ENCODE measurements around the gene TM9SF4. TPM values are rescaled to one million over a fixed set of nuclear protein-coding genes. Genes with fewer than 3 reads are reported as not detected.
"Not testable (repeated sequence)": the region's sequence is repeated elsewhere in the genome, so short reads cannot be mapped to it uniquely, and the experiment has no call there.

The TM9SF4 gene
- total RNA-seq, 1 experiment from 2014 or later, result 36.9 TPM

DNA sequence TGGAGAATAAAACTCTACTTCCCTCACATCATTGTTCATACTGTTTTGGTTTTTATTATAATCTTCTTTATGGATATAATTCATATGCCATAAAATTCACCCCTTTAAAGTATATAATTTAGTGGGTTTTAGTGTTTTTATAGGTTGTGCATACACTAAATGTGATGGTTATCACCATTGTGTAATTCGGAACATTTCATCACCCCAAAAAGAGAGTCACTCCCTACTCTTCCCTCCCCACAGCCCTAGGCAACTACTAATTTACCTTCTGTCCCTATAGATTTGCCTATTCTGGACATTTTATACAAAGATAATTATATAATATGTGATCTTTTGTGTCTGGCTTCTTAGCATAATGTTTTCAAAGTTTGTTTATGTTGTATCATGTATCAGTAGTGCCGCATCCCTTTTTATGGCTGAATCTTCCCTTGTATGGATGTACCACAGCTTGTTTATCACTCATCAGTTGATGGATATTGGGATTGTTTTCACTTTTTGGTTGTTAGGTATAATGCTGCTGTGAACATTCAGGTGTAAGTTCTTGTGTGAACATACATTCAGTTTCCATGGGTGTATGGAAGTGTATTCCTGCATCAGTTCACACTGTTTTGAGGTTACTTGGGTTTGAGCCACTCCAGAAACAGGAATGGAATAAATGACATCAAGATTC is 4.2 kb downstream of the TM9SF4 start:
- no peak overlapping the region for H3K4me3 ChIP-seq (ENCODE audit: insufficient read depth, low read depth, low read length)
- no peak for DNase-seq
- H3K36me3 ChIP-seq (replicated peaks; ENCODE audit: control insufficient read depth, insufficient read depth, low read length), result peaks cover 3% of the 10 kb centered on the region
- H3K27me3 ChIP-seq (ENCODE audit: control insufficient read depth, insufficient read depth, low read length), result no peaks in the 10 kb centered on the region

DNA sequence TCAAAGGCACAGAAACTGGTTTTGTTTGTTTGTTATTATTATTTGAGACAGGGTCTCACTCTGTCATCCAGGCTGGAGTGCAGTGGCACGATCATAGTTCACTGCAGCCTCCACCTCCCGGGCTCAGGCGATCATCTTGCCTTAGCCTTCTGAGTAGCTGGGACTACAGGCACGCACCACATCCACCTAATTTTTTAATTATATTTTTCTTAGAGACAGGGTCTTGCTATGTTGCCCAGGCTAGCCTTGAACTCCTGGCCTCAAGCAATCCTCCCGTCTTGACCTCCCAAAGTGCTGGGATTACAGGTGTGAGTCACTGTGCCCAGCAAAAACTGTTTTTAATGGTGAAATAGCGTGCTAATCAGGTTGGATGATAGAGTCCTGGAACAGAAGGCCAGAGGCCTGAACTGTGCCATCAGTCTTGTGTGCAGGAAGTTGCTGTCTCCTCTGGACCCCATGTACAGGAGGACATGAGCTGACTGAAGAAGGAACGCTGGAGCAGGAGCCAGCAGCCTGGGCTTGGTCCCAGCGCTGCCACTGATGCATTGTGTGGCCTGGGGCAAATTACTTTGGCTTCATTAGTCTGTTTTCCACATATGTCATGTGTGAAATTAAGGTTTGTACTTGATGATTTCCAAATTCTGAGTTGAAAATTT is 4.9 kb downstream of the TM9SF4 start:
- no peaks in the 10 kb centered on the region for H3K27me3 ChIP-seq (ENCODE audit: control insufficient read depth, insufficient read depth, low read length)
- DNase-seq, result no peak
- no peak overlapping the region for H3K4me3 ChIP-seq (ENCODE audit: insufficient read depth, low read depth, low read length)
- H3K36me3 ChIP-seq (replicated peaks; ENCODE audit: control insufficient read depth, insufficient read depth, low read length), result peaks cover 3% of the 10 kb centered on the region

DNA sequence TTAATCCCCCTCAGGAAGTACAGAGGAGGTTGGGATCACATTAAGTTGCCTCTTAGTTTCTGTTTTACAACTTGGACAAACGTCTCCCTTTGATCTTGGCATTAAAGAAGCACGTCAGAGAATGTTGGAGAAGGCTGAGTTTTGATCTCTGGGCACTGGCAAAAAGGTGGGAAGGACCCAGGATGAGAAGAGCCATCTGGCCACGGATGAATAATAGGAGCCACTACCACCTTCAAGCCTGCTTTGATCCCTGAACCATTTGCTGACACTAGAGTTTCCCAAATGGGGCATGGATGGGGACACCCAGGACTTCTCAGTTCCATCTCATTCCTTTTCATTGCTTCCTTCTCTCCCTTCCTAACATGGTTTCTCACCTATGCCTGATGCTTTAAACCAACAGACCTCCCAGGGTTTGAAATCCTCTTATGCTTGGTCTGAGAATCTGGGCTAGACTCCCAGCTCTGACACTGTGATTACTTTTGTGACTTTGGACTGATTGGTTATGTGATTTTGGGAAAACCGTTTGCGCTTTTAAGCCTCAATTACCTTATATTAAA is 5.8 kb downstream of the TM9SF4 start:
- DNase-seq, result no peak
- Histone ChIP-seq H3K27me3 (ENCODE audit: control insufficient read depth, insufficient read depth, low read length) (no peaks in the 10 kb centered on the region), H3K4me3 (ENCODE audit: insufficient read depth, low read depth, low read length) (no peak overlapping the region), H3K36me3 (replicated peaks; ENCODE audit: control insufficient read depth, insufficient read depth, low read length) (peaks cover 3% of the 10 kb centered on the region)

DNA sequence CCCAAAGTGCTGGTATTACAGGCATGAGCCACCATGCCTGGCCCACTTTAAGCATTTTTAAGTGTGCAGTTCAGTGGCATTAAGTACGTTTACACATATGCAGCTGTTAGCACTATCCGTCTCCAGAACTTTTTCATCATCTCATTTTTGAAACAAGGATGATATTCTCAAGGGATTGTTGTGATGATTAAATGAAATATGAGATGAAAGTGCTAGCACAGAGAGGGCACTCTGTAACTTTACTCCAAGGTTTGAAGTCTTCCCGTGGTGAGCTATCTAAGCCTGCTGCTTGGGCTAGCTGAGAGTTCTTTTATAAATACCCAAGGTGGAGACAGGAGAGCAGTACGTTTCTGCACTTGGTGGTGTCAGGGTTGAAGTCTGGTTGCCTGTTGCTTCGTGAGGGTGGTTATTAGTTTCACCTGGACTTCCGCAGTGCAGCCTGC is 6.6 kb downstream of the TM9SF4 start:
- DNase-seq, result no peak
- H3K4me3 ChIP-seq (ENCODE audit: insufficient read depth, low read depth, low read length), result no peak overlapping the region
- H3K36me3 ChIP-seq (replicated peaks; ENCODE audit: control insufficient read depth, insufficient read depth, low read length), result peaks cover 3% of the 10 kb centered on the region
- H3K27me3 ChIP-seq (ENCODE audit: control insufficient read depth, insufficient read depth, low read length), result no peaks in the 10 kb centered on the region

DNA sequence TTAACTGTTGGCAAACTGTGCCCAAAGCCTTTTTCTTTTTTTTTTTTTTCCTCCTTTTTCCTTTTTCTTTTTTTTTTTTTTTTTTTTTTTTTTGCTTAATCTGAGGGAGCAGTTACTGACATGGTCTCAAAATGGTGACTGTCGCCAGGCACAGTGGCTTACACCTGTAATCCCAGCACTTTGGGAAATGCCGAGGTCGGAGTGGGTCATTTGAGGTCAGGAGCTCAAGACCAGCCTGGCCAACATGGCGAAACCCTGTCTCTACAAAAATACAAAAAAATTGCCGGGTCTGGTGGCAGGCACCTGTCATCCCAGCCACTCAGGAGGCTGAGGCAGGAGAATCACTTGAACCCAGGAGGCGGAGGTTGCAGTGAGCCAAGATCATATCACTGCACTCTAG is 7.3 kb downstream of the TM9SF4 start:
- H3K4me3 ChIP-seq (ENCODE audit: insufficient read depth, low read depth, low read length); H3K36me3 ChIP-seq (replicated peaks; ENCODE audit: control insufficient read depth, insufficient read depth, low read length); H3K27me3 ChIP-seq (ENCODE audit: control insufficient read depth, insufficient read depth, low read length); DNase-seq: not testable (repeated sequence)

DNA sequence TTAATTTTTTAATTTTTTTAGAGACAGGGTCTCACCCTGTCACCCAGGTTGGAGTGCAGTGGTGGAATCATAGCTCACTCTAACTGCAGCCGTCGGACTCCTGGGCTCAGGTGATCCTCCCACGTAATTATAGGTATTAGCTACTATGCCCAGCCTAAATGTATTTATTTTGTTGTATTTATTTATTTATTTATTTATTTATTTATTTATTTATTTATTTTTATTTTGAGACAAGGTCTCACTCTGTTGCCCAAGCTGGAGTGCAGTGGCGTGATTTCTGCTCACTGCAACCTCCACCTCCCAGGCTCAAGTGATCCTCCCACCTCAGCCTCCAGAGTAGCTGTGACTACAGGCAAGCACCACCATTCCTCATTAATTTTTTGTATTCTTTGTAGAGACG is 8.9 kb downstream of the TM9SF4 start:
- not testable (repeated sequence) for DNase-seq; H3K4me3 ChIP-seq (ENCODE audit: insufficient read depth, low read depth, low read length); H3K27me3 ChIP-seq (ENCODE audit: control insufficient read depth, insufficient read depth, low read length); H3K36me3 ChIP-seq (replicated peaks; ENCODE audit: control insufficient read depth, insufficient read depth, low read length)

DNA sequence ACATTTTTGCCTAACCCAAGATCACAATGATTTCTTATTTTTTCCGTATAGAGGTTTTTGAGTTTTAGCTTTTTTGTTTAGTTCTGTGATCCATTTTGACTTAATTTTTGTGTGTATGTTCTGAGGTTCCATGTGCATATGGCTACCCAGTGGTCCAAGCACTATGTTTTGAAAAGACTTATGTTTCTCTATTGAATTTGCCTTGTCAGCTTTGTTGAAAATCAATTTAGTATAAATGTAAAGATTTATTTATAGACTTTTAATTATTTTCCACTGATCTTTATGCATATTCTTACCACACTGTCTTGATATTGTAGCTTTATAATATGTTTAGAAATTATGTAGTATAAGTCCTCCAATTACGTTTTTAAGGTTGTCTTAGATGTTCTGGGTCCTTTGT is 10.2 kb downstream of the TM9SF4 start:
- no peak for DNase-seq
- H3K4me3 ChIP-seq (ENCODE audit: insufficient read depth, low read depth, low read length), result no peak overlapping the region
- peaks cover 5% of the 10 kb centered on the region for H3K36me3 ChIP-seq (replicated peaks; ENCODE audit: control insufficient read depth, insufficient read depth, low read length)
- no peaks in the 10 kb centered on the region for H3K27me3 ChIP-seq (ENCODE audit: control insufficient read depth, insufficient read depth, low read length)

DNA sequence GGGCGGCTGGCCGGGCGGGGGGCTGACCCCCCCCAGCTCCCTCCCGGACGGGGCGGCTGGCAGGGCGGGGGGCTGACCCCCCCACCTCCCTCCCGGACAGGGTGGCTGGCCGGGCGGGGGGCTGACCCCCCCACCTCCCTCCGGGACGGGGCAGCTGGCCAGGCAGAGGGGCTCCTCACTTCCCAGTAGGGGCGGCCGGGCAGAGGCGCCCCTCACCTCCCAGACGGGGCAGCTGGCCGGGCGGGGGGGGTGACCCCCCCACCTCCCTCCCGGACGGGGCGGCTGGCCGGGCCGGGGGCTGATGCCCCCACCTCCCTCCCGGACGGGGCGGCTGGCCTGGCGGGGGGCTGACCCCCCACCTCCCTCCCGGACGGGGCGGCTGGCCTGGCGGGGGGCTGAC is 12.4 kb downstream of the TM9SF4 start:
- not testable (repeated sequence) for H3K4me3 ChIP-seq (ENCODE audit: insufficient read depth, low read depth, low read length); H3K27me3 ChIP-seq (ENCODE audit: control insufficient read depth, insufficient read depth, low read length)

DNA sequence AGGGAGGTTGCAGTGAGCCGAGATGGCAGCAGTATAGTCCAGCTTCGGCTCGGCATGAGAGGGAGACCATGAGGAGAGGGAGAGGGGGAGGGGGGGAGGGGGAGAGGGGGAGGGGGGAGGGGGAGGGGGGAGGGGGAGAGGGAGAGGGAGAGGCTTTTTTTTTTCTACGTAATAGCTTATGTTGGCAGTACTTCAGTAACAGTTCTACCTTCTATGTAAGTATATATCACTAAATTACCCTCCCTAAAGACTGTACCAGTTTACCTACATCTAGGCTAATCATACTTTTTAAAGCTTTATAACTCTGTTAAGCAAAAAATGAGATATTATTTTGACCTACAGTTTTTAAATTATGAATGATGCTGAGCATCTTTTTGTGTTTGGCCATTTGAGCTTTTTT is 13.6 kb downstream of the TM9SF4 start:
- DNase-seq, result no peak
- no peaks in the 10 kb centered on the region for H3K27me3 ChIP-seq (ENCODE audit: control insufficient read depth, insufficient read depth, low read length)
- peaks cover 2% of the 10 kb centered on the region; the same call in 1 of the 2 replicates for H3K36me3 ChIP-seq (replicated peaks; ENCODE audit: control insufficient read depth, insufficient read depth, low read length)
- no peak overlapping the region for H3K4me3 ChIP-seq (ENCODE audit: insufficient read depth, low read depth, low read length)

More for the DNA sequence above, 12.4 kb downstream of the TM9SF4 start:
- H3K36me3 ChIP-seq (replicated peaks; ENCODE audit: control insufficient read depth, insufficient read depth, low read length); DNase-seq: not testable (repeated sequence)

DNA sequence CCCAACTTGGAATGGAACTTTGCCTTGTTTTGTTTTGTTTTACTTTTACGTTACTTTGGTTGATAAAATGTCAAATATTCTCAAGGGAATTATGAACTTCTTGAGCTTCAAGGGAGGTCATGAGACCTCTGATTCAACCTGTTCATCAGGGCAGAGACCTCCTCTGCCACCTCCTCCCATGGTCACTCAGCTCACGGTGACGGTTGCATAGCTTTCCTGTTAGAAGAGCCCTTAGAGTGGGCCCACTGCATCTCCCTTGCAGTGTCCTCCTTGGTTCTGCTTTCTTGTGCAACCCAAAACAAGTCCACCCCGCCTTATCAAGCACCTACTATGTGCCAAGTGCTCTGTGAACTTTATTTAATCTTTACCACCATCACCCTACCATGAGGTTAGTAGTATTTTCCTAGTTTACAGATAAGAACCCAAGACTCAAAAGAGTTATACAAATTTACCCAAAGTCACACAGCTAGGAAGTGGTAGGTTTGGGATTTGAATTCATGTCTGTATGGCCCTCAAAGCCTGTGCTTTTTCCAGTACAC is 15.5 kb downstream of the TM9SF4 start:
- Histone ChIP-seq H3K27me3 (ENCODE audit: control insufficient read depth, insufficient read depth, low read length) (no peaks in the 10 kb centered on the region), H3K36me3 (replicated peaks; ENCODE audit: control insufficient read depth, insufficient read depth, low read length) (peaks cover 1% of the 10 kb centered on the region; the same call in 1 of the 2 replicates), H3K4me3 (ENCODE audit: insufficient read depth, low read depth, low read length) (no peak overlapping the region)
- no peak for DNase-seq

DNA sequence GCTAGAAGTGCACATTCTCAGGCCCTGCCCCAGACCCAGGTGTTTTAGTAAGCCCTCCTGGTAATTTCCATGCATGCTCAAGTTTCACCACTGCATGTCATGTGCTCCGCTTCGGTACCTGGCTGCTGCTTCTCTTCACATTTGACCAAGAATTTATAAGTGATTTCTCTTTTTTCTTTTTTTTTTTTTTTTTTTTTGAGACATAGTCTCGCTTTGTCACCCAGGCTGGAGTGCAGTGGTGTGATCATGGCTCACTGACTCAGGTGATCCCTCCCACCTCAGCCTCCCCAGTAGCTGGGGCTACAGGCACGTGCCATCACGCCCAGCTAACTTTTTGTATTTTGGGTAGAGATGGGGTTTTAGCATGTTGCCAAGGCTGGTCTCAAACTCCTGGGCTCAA is 16.0 kb downstream of the TM9SF4 start:
- Histone ChIP-seq H3K36me3 (replicated peaks; ENCODE audit: control insufficient read depth, insufficient read depth, low read length) (peaks cover 1% of the 10 kb centered on the region; the same call in 1 of the 2 replicates), H3K4me3 (ENCODE audit: insufficient read depth, low read depth, low read length) (no peak overlapping the region), H3K27me3 (ENCODE audit: control insufficient read depth, insufficient read depth, low read length) (no peaks in the 10 kb centered on the region)
- no peak for DNase-seq

DNA sequence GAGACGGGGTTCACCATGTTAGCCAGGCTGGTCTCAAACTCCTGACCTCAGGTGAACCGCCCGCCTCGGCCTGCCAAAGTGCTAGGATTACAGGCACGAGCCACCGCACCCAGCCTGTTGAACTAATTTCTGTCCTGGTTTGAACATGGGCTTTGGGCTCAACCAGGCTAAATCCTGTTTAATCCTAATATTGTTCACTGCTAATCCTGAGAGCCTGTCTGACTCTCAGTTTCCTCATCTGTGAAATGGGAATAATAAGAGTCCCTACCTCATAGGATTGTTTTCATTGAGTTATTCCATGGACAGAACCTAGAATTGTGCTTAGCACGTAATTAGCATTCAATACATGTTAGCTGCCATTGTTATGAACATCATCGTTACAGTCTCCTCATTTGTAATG is 17.4 kb downstream of the TM9SF4 start:
- DNase-seq, result no peak
- H3K4me3 ChIP-seq (ENCODE audit: insufficient read depth, low read depth, low read length), result no peak overlapping the region
- peaks cover 1% of the 10 kb centered on the region; the same call in 1 of the 2 replicates for H3K36me3 ChIP-seq (replicated peaks; ENCODE audit: control insufficient read depth, insufficient read depth, low read length)
- no peaks in the 10 kb centered on the region for H3K27me3 ChIP-seq (ENCODE audit: control insufficient read depth, insufficient read depth, low read length)

DNA sequence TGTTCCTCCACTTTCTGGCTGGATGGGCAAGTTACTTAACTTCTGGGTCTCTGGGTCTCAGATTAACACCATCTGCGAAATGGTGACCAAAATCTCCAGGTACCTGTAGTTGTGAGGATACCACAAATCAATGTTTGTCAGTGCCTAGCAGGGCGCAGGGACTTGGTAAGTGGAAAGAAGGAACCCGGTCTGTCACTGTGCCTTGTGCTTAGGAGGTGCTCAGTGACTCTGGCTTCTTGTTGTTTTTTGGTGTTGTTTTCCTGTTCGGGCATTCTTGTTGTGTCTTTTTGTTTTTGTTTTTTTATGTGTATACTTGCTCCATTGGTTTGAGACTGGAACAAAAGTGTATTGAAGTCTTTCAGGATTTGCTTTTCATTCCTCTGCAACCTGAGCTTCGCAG is 17.8 kb downstream of the TM9SF4 start:
- Histone ChIP-seq H3K4me3 (ENCODE audit: insufficient read depth, low read depth, low read length) (no peak overlapping the region), H3K36me3 (replicated peaks; ENCODE audit: control insufficient read depth, insufficient read depth, low read length) (peaks cover 1% of the 10 kb centered on the region; the same call in 1 of the 2 replicates), H3K27me3 (ENCODE audit: control insufficient read depth, insufficient read depth, low read length) (no peaks in the 10 kb centered on the region)
- DNase-seq, result no peak

DNA sequence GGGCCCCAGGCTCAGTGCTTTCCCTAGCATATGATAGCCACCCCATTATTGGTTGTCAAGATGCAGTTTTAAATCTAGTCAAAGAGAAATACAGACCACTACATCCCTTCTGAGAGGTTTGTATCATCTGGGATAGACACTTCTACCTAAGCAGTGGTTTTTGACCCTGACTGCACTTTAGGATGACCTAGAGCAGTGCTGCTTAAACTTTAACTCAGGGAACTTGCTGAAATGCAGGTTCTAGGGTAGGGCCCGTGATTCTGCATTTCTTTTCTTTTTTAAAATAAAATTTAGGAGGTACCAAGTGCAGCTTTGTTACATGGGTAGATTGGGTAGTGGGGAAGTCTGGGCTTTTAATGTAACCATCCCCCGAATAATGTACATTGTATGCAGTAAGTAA is 18.7 kb downstream of the TM9SF4 start:
- DNase-seq, result no peak
- peaks cover 1% of the 10 kb centered on the region for H3K36me3 ChIP-seq (replicated peaks; ENCODE audit: control insufficient read depth, insufficient read depth, low read length)
- H3K27me3 ChIP-seq (ENCODE audit: control insufficient read depth, insufficient read depth, low read length), result no peaks in the 10 kb centered on the region
- H3K4me3 ChIP-seq (ENCODE audit: insufficient read depth, low read depth, low read length), result no peak overlapping the region

DNA sequence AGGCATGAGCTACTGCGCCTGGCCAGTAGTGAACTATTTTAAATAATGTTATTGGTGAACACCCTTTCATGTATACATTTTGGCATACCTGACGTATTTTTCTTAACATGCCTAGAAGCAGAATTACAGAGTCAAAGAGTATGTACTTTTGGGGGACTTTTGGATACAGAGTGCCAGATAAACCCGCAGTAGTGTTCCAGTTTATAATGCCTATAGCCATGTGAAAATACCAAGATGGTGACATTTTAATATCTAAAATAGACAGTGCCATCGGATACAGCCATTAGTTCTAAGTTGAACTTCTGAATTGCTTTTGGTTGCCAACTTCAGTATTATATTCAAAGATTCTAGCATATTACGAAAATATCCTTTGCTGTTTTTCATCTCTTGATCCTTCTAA is 20.3 kb downstream of the TM9SF4 start:
- H3K4me3 ChIP-seq (ENCODE audit: insufficient read depth, low read depth, low read length), result no peak overlapping the region

More for the DNA sequence above, 20.3 kb downstream of the TM9SF4 start:
- DNase-seq, result no peak
- Histone ChIP-seq H3K36me3 (replicated peaks; ENCODE audit: control insufficient read depth, insufficient read depth, low read length) (no peaks in the 10 kb centered on the region; the same call in 1 of the 2 replicates), H3K27me3 (ENCODE audit: control insufficient read depth, insufficient read depth, low read length) (no peaks in the 10 kb centered on the region)
